HepG2 (cell line): Measurements from ENCODE around the gene GPLD1. TPM values are rescaled to one million over a fixed set of nuclear protein-coding genes. Genes with fewer than 3 reads are reported as not detected.
A peak's percentile ranks its signal among the peaks of the same experiment; 100 is the strongest.

Experiments
- ATAC-seq: fragments of 200-7000 bp; cut with Tn5 transposase; 3 replicates; pipeline ENCODE4 v1.9.1; 2020; ENCODE audit warnings: mild to moderate bottlenecking, moderate library complexity
- BruUV-seq: library from RNA; stranded (reverse); fragments of 400-500 nt; replicated peaks from 2 replicates; lab custom pipeline; 2021; lab: Mats Ljungman, UMichigan
- CTCF ChIA-PET: fragments of 300-600 bp; formaldehyde crosslinking; extraction: SDS; loops from one replicate; lab custom pipeline; 2021; ENCODE audit warnings: low total read pairs, inconsistent platforms, low intra/inter-chr PET ratio; lab: Yijun Ruan, JAX
- POLR2A ChIA-PET: fragments of 350-600 bp; sonication (Branson Sonifier 250); formaldehyde crosslinking; loops from one replicate; lab custom pipeline; 2020; ENCODE audit warnings: antibody characterized with exemption, inconsistent platforms; lab: Yijun Ruan, JAX
- DNase-seq: peaks from one replicate; pipeline ENCODE4 v3.0.0-alpha.2; 2015; ENCODE audit warnings: low spot score
- FAIRE-seq: peaks from 3 replicates; lab custom pipeline; 2011; peaks lifted over from hg19 to GRCh38; lab: Jason Lieb, UNC
- H2AFZ ChIP-seq: one replicate; pipeline ENCODE4 v1.6.1; 2011; ENCODE audit warnings: low read length, inconsistent platforms
- H3K27ac ChIP-seq: fragments of 300-600 bp; 3 replicates; pipeline ENCODE4 v1.8.0; 2011; ENCODE audit warnings: mixed run types, mild to moderate bottlenecking, mixed read lengths, low read length, inconsistent platforms; ENCODE audit not compliant: insufficient read depth; ENCODE audit errors: extremely low read length
- H3K27me3 ChIP-seq, 2 experiments: fragments of 200-600 bp in 1 of 2; 2 replicates in 1 of 2; 3 replicates in 1 of 2; pipeline versions ENCODE4 v1.6.0 to v1.8.0; 2011; ENCODE audit warnings: low read length in 2 of 2, mild to moderate bottlenecking in 2 of 2, moderate library complexity in 2 of 2, inconsistent platforms in 1 of 2; ENCODE audit not compliant: insufficient read depth in 2 of 2, control insufficient read depth in 1 of 2
- H3K36me3 ChIP-seq, 2 experiments: fragments of 200-600 bp in 1 of 2; replicated peaks in 1 of 2; 2 replicates in 1 of 2; 3 replicates in 1 of 2; pipeline versions ENCODE4 v1.5.1 to v1.8.0; 2011; ENCODE audit warnings: low read length in 2 of 2, inconsistent platforms in 1 of 2; ENCODE audit not compliant: insufficient read depth in 2 of 2, control insufficient read depth in 1 of 2
- H3K4me1 ChIP-seq: 2 replicates; pipeline ENCODE4 v1.5.1; 2012; ENCODE audit warnings: low read length, inconsistent platforms; ENCODE audit not compliant: insufficient read depth
- H3K4me2 ChIP-seq: 2 replicates; pipeline ENCODE4 v1.6.0; 2011; ENCODE audit warnings: low read depth, low read length, inconsistent platforms
- H3K4me3 ChIP-seq, 3 experiments: fragments of 200-600 bp in 1 of 3; sonication (generic), shearing (Covaris generic) in 1 of 3; replicated peaks in 1 of 3; 2 replicates each; pipeline ENCODE4 v1.5.1; 2011 to 2016; ENCODE audit warnings: low read length in 3 of 3, inconsistent platforms in 2 of 3, low read depth in 2 of 3, mild to moderate bottlenecking in 2 of 3, control low read depth in 1 of 3, mixed read lengths in 1 of 3; ENCODE audit not compliant: insufficient read depth in 1 of 3
- H3K79me2 ChIP-seq: one replicate; pipeline ENCODE4 v1.6.1; 2011; ENCODE audit warnings: low read length, inconsistent platforms; ENCODE audit not compliant: insufficient read depth
- H3K9ac ChIP-seq: 2 replicates; pipeline ENCODE4 v1.6.0; 2011; ENCODE audit warnings: mild to moderate bottlenecking, low read depth, low read length, inconsistent platforms; ENCODE audit not compliant: insufficient read depth
- H3K9me3 ChIP-seq: 2 replicates; pipeline ENCODE4 v1.5.1; 2012; ENCODE audit warnings: mild to moderate bottlenecking, low read length
- H4K20me1 ChIP-seq: 2 replicates; pipeline ENCODE4 v1.6.0; 2011; ENCODE audit warnings: inconsistent platforms, mild to moderate bottlenecking, low read length, moderate library complexity; ENCODE audit not compliant: insufficient read depth
- ARNT ChIP-seq: fragments of 450-650 bp; IDR thresholded peaks from 2 replicates; pipeline ENCODE4 v1.6.1; 2017
- FOXK2 ChIP-seq: fragments of 450-650 bp; IDR thresholded peaks from 2 replicates; pipeline ENCODE4 v1.6.1; 2016
- KDM6A ChIP-seq: IDR thresholded peaks from 2 replicates; pipeline ENCODE4 v1.6.1; 2016; ENCODE audit warnings: low read depth
- MLLT10 ChIP-seq: sonication (generic); formaldehyde crosslinking; IDR thresholded peaks from 2 replicates; pipeline ENCODE4 v1.4.0; 2020; ENCODE audit warnings: missing genetic modification reagents
- SIN3A ChIP-seq: IDR thresholded peaks from 2 replicates; pipeline ENCODE4 v1.6.1; 2011; ENCODE audit warnings: low read depth, mild to moderate bottlenecking, control low read depth, low read length, borderline replicate concordance
- SOX5 ChIP-seq: IDR thresholded peaks from 2 replicates; pipeline ENCODE4 v1.6.1; 2016; ENCODE audit warnings: borderline replicate concordance
- ZKSCAN1 ChIP-seq: fragments of 150-350 bp; IDR thresholded peaks from 2 replicates; pipeline ENCODE4 v1.6.1; 2014; ENCODE audit warnings: low read length
- ZNF264 ChIP-seq: sonication (generic); formaldehyde crosslinking; IDR thresholded peaks from 2 replicates; pipeline ENCODE4 v1.4.0; 2020; ENCODE audit warnings: missing genetic modification reagents
- ZNF329 ChIP-seq: sonication (generic); formaldehyde crosslinking; IDR thresholded peaks from 2 replicates; pipeline ENCODE4 v1.9.0; 2021; ENCODE audit warnings: low read depth, mild to moderate bottlenecking, missing genetic modification reagents
- ZNF382 ChIP-seq: sonication (generic); formaldehyde crosslinking; IDR thresholded peaks from 2 replicates; pipeline ENCODE4 v1.5.0; 2020; ENCODE audit warnings: missing genetic modification reagents, mild to moderate bottlenecking, borderline replicate concordance
- ZNF850 ChIP-seq: sonication (generic); formaldehyde crosslinking; conservative IDR thresholded peaks from 2 replicates; pipeline ENCODE4 v1.9.0; 2021; ENCODE audit warnings: mild to moderate bottlenecking, missing genetic modification reagents
- ZSCAN9 ChIP-seq: IDR thresholded peaks from 2 replicates; pipeline ENCODE4 v1.6.1; 2016; ENCODE audit warnings: borderline replicate concordance
- WGBS: methylation state at CpG from one replicate; pipeline ENCODE4 v1.1.6; 2017; ENCODE audit warnings: low lambda C conversion rate; 5-methylcytosine and 5-hydroxymethylcytosine counted together
- in situ Hi-C: cut with HindIII; loops from 2 replicates; pipeline ENCODE4 v1.10.0; 2017; ENCODE audit warnings: low pct_unique_long_range_greater_than_20kb; ENCODE audit not compliant: extremely low pct_ligation_motif_present
- intact Hi-C: fragments of 100-400 bp; cut with micrococcal nuclease; formaldehyde crosslinking; loops from one replicate; pipeline ENCODE4 v1.10.0; 2022; ENCODE audit not compliant: unreplicated experiment
- polyA plus RNA-seq, 8 experiments: library from polyadenylated mRNA; depleted of rRNA in 3 of 8; stranded (reverse) in 7 of 8; unstranded in 1 of 8; fragments of >200 nt; fragmentation: Illumina TruSeq in 4 of 8; extraction: Trizol in 4 of 8; gene quantifications; 2 replicates each; pipeline versions ENCODE4 v1.2.1 to v1.2.3, GENCODE V29; 2011 to 2016; ENCODE audit warnings: low read depth in 4 of 8, missing spikeins in 1 of 8, mixed read lengths in 1 of 8; ENCODE audit not compliant: insufficient read depth in 1 of 8
- total RNA-seq, 5 experiments: library from RNA; depleted of rRNA; stranded (reverse); fragments of >200 nt; fragmentation: Illumina TruSeq; extraction: Trizol; gene quantifications; 2 replicates each; pipeline ENCODE4 v1.2.3, GENCODE V29; 2016; ENCODE audit warnings: low read depth in 1 of 5
- TF ChIP-seq, protein P1 (sequence below): sonication (generic); formaldehyde crosslinking; IDR thresholded peaks from 2 replicates; pipeline ENCODE4 v1.8.1; 2022; ENCODE audit warnings: mild to moderate bottlenecking, missing genetic modification reagents
- TF ChIP-seq, protein P2 (sequence below): sonication (generic); formaldehyde crosslinking; IDR thresholded peaks from 2 replicates; pipeline ENCODE4 v1.8.0; 2022; ENCODE audit warnings: low read depth, missing genetic modification reagents
- TF ChIP-seq, protein P3 (sequence below): sonication (generic); formaldehyde crosslinking; IDR thresholded peaks from 2 replicates; pipeline ENCODE4 v1.4.0; 2020; ENCODE audit warnings: missing genetic modification reagents, borderline replicate concordance
- TF ChIP-seq, protein P4 (sequence below): sonication (generic); formaldehyde crosslinking; IDR thresholded peaks from 2 replicates; pipeline ENCODE4 v1.4.0; 2020; ENCODE audit warnings: missing genetic modification reagents, borderline replicate concordance

GPLD1 gene
- total and polyA plus RNA-seq, 2 of the 13 experiments (the other 11 are each of a cell fraction or from before 2014, with no cell fraction given) = 6.2 to 7.6 TPM

DNA sequence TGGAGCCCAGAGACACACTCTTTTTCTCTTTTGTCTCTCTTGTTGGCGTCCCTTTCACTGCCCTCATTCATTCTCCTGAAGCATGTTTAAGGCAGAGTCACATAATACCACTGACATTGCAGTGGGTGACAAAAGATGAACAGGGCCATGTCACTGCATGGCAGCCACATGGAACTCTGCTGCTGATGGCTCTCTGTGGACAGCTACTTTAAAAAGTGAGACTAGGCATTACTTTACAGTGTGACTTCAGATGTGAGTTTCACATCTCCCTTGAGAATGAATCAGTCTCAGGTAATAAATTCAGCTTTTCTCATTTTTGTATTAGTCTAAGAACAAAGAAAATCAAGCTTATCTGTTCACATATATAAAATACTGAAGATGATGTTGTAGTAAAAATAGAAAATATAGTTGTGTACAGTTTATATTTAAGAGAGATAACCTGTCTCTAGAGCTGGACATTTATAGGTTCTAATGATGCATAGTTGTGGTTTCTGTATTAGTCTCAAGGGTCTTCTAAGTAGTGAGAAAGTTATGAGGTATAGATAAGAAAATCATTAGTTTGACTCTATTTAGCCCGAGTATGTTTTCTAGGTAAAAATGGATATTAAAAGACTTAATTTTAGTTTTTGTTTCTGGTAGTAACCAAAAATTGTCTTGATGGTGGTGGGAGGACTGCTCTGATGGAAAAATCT, 80.5 kb downstream of the GPLD1 start (continued):
- TF ChIP-seq, protein P1, sequence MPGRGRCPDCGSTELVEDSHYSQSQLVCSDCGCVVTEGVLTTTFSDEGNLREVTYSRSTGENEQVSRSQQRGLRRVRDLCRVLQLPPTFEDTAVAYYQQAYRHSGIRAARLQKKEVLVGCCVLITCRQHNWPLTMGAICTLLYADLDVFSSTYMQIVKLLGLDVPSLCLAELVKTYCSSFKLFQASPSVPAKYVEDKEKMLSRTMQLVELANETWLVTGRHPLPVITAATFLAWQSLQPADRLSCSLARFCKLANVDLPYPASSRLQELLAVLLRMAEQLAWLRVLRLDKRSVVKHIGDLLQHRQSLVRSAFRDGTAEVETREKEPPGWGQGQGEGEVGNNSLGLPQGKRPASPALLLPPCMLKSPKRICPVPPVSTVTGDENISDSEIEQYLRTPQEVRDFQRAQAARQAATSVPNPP (CRISPR knock-in tag) = no peak
- no peak for TF ChIP-seq ARNT
- TF ChIP-seq, protein P2, sequence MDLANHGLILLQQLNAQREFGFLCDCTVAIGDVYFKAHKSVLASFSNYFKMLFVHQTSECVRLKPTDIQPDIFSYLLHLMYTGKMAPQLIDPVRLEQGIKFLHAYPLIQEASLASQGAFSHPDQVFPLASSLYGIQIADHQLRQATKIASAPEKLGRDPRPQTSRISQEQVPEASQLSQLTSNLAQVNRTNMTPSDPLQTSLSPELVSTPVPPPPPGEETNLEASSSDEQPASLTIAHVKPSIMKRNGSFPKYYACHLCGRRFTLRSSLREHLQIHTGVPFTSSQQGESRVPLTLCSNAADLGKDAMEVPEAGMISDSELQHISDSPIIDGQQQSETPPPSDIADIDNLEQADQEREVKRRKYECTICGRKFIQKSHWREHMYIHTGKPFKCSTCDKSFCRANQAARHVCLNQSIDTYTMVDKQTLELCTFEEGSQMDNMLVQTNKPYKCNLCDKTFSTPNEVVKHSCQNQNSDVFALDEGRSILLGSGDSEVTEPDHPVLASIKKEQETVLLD (CRISPR knock-in tag) = no peak
- TF ChIP-seq ZKSCAN1 = no peak
- no peak for TF ChIP-seq ZNF850
- TF ChIP-seq SIN3A = no peak
- TF ChIP-seq, all 625 proteins: peak for 0

DNA sequence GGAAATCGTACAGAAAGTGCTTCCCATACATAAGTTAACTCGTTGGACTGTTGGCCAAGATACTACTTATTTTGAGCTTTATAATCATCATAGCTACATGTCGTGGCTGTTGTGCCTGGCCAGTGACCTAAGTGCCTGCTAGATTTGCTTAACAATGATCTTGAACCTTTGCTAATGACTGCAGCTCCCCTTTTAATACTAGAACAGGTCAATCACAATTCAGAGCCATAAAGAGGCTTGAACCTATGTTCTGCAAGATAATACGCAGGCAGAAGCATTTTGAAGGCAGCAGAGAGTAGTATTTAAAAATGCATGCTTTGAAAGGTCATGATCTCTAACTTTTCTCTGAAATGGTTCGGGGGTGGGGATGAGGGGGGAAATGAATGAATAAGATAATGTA, 84.1 kb downstream of the GPLD1 start:
- Histone ChIP-seq H3K9ac (no peak overlapping the region), H3K79me2 (peaks cover 52% of the 10 kb centered on the region), H3K27ac (no peak overlapping the region), H4K20me1 (peaks cover 6% of the 10 kb centered on the region), H2AFZ (no peak overlapping the region), H3K36me3 (peaks cover 13 to 22% of the 10 kb centered on the region in 2 experiments), H3K4me1 (peaks cover 60% of the 10 kb centered on the region), H3K9me3 (no peaks in the 10 kb centered on the region), H3K4me3 (no peak overlapping the region), H3K27me3 (no peaks in the 10 kb centered on the region; a peak in 1 of 5 replicates), H3K4me2 (peak overlapping the region; percentile 13; the same call in 1 of the 2 replicates)
- ATAC-seq = no peak
- no peak for FAIRE-seq
- no TSS peak for BruUV-seq
- ChIA-PET CTCF (no interaction called here), POLR2A (no interaction called here)
- no peak for DNase-seq
- intact Hi-C loops (no loop called here), in situ Hi-C loops (no loop called here)
- 94% methylated on average over 5 of the region's 5 CpGs for WGBS
- TF ChIP-seq SOX5 (CRISPR knock-in tag) (no peak), ZNF382 (CRISPR knock-in tag) (no peak), ZNF329 (CRISPR knock-in tag) (no peak), FOXK2 (no peak), ZSCAN9 (CRISPR knock-in tag) (no peak), ZNF264 (CRISPR knock-in tag) (no peak), MLLT10 (no peak), KDM6A (CRISPR knock-in tag) (no peak)
- TF ChIP-seq, protein P3, sequence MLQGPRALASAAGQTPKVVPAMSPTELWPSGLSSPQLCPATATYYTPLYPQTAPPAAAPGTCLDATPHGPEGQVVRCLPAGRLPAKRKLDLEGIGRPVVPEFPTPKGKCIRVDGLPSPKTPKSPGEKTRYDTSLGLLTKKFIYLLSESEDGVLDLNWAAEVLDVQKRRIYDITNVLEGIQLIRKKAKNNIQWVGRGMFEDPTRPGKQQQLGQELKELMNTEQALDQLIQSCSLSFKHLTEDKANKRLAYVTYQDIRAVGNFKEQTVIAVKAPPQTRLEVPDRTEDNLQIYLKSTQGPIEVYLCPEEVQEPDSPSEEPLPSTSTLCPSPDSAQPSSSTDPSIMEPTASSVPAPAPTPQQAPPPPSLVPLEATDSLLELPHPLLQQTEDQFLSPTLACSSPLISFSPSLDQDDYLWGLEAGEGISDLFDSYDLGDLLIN (CRISPR knock-in tag) = no peak
- TF ChIP-seq, protein P4, sequence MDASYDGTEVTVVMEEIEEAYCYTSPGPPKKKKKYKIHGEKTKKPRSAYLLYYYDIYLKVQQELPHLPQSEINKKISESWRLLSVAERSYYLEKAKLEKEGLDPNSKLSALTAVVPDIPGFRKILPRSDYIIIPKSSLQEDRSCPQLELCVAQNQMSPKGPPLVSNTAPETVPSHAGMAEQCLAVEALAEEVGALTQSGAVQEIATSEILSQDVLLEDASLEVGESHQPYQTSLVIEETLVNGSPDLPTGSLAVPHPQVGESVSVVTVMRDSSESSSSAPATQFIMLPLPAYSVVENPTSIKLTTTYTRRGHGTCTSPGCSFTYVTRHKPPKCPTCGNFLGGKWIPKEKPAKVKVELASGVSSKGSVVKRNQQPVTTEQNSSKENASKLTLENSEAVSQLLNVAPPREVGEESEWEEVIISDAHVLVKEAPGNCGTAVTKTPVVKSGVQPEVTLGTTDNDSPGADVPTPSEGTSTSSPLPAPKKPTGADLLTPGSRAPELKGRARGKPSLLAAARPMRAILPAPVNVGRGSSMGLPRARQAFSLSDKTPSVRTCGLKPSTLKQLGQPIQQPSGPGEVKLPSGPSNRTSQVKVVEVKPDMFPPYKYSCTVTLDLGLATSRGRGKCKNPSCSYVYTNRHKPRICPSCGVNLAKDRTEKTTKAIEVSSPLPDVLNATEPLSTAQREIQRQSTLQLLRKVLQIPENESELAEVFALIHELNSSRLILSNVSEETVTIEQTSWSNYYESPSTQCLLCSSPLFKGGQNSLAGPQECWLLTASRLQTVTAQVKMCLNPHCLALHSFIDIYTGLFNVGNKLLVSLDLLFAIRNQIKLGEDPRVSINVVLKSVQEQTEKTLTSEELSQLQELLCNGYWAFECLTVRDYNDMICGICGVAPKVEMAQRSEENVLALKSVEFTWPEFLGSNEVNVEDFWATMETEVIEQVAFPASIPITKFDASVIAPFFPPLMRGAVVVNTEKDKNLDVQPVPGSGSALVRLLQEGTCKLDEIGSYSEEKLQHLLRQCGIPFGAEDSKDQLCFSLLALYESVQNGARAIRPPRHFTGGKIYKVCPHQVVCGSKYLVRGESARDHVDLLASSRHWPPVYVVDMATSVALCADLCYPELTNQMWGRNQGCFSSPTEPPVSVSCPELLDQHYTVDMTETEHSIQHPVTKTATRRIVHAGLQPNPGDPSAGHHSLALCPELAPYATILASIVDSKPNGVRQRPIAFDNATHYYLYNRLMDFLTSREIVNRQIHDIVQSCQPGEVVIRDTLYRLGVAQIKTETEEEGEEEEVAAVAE (CRISPR knock-in tag) = no peak
